Keratinocyte (primary cell): ENCODE data around the gene CPEB3. TPM values are rescaled to one million over a fixed set of nuclear protein-coding genes. Genes with fewer than 3 reads are reported as not detected.
A peak's percentile ranks its signal among the peaks of the same experiment; 100 is the strongest.

Experiments used
- DNase-seq: peaks from one replicate; pipeline ENCODE4 v3.0.0-alpha.2; 2011; ENCODE audit warnings: low read depth, missing footprints, low spot score
- FAIRE-seq: peaks from 2 replicates; lab custom pipeline; 2011; peaks lifted over from hg19 to GRCh38; lab: Jason Lieb, UNC
- H2AFZ ChIP-seq: 2 replicates; pipeline ENCODE4 v1.6.0; 2012; ENCODE audit warnings: low read length, control low read depth, inconsistent platforms; ENCODE audit not compliant: control insufficient read depth
- H3K27ac ChIP-seq: 2 replicates; pipeline ENCODE4 v1.5.1; 2011; ENCODE audit warnings: low read length; ENCODE audit not compliant: control insufficient read depth, insufficient read depth
- H3K27me3 ChIP-seq: 3 replicates; pipeline ENCODE4 v1.6.0; 2011; ENCODE audit warnings: low read length; ENCODE audit not compliant: control insufficient read depth, insufficient read depth; ENCODE audit errors: extremely low read depth
- H3K36me3 ChIP-seq, 2 experiments: 2 replicates in 1 of 2; 3 replicates in 1 of 2; pipeline ENCODE4 v1.5.1; 2011; ENCODE audit warnings: low read length in 2 of 2, mild to moderate bottlenecking in 1 of 2; ENCODE audit not compliant: control insufficient read depth in 2 of 2, insufficient read depth in 2 of 2; ENCODE audit errors: extremely low read depth in 1 of 2
- H3K4me1 ChIP-seq: 3 replicates; pipeline ENCODE4 v1.5.1; 2011; ENCODE audit warnings: low read length; ENCODE audit not compliant: control insufficient read depth, insufficient read depth; ENCODE audit errors: extremely low read depth
- H3K4me2 ChIP-seq: 3 replicates; pipeline ENCODE4 v1.6.0; 2011; ENCODE audit warnings: low read depth, low read length; ENCODE audit not compliant: control insufficient read depth, insufficient read depth; ENCODE audit errors: extremely low read depth
- H3K4me3 ChIP-seq, 3 experiments: fragments of 200-600 bp in 1 of 3; sonication (generic) in 1 of 3; 2 replicates in 2 of 3; 3 replicates in 1 of 3; pipeline ENCODE4 v1.5.1; 2011 to 2016; ENCODE audit warnings: low read length in 3 of 3, mild to moderate bottlenecking in 3 of 3, control low read depth in 2 of 3, inconsistent platforms in 1 of 3, low read depth in 1 of 3, mixed read lengths in 1 of 3, mixed run types in 1 of 3, moderate library complexity in 1 of 3; ENCODE audit not compliant: control insufficient read depth in 2 of 3, insufficient read depth in 2 of 3; ENCODE audit errors: extremely low read depth in 1 of 3
- H3K79me2 ChIP-seq: 2 replicates; pipeline ENCODE4 v1.6.0; 2012; ENCODE audit warnings: low read length; ENCODE audit not compliant: control insufficient read depth, insufficient read depth
- H3K9ac ChIP-seq: 3 replicates; pipeline ENCODE4 v1.6.0; 2011; ENCODE audit warnings: low read length; ENCODE audit not compliant: control insufficient read depth, insufficient read depth; ENCODE audit errors: extremely low read depth
- H3K9me1 ChIP-seq: 3 replicates; pipeline ENCODE4 v1.6.0; 2011; ENCODE audit warnings: low read length; ENCODE audit not compliant: control insufficient read depth, insufficient read depth; ENCODE audit errors: extremely low read depth
- H3K9me3 ChIP-seq: 2 replicates; pipeline ENCODE4 v1.5.1; 2012; ENCODE audit warnings: low read depth, low read length; ENCODE audit not compliant: control insufficient read depth
- H4K20me1 ChIP-seq: 3 replicates; pipeline ENCODE4 v1.6.0; 2011; ENCODE audit warnings: low read length; ENCODE audit not compliant: control insufficient read depth, insufficient read depth; ENCODE audit errors: extremely low read depth
- EZH2 ChIP-seq: IDR thresholded peaks from one replicate; pipeline ENCODE4 v1.6.1; 2012; ENCODE audit warnings: inconsistent platforms, mild to moderate bottlenecking, low read length, moderate library complexity
- dilution Hi-C: fragments of 300-500 bp; cut with MboI; formaldehyde crosslinking; loops from one replicate; pipeline ENCODE4 v1.7.0; 2020; ENCODE audit warnings: low sequenced_read_pairs; ENCODE audit not compliant: extremely low pct_ligation_motif_present
- polyA plus RNA-seq, 5 experiments: library from polyadenylated mRNA; depleted of rRNA in 3 of 5; stranded (reverse) in 3 of 5; stranded (forward) in 1 of 5; unstranded in 1 of 5; fragments of >200 nt; gene quantifications; 1 replicate in 1 of 5; 2 replicates in 3 of 5; 3 replicates in 1 of 5; pipeline versions ENCODE4 v1.2.1 to v1.2.3, GENCODE V29; 2011 to 2012; ENCODE audit warnings: missing spikeins in 2 of 5, low read depth in 1 of 5, low replicate concordance in 1 of 5
- TF ChIP-seq, protein P1 (sequence below), 3 experiments: IDR thresholded peaks in 1 of 3; conservative IDR thresholded peaks in 1 of 3; optimal IDR thresholded peaks in 1 of 3; 2 replicates in 2 of 3; 3 replicates in 1 of 3; pipeline versions ENCODE3 to v1.5.1; 2011; ENCODE audit warnings: low read length in 3 of 3, mild to moderate bottlenecking in 3 of 3, moderate library complexity in 2 of 3, control low read depth in 1 of 3, inconsistent platforms in 1 of 3; ENCODE audit not compliant: insufficient read depth in 2 of 3; ENCODE audit errors: extremely low read depth in 1 of 3

CPEB3 gene
- polyA plus RNA-seq, 1 donor (not counting 4 experiments of a cell fraction or from before 2014, with no cell fraction given), result 0.47 TPM

GRCh38 chr10:92091965-92092364 is 198.9 kb downstream of the CPEB3 start:
- no peak for FAIRE-seq

GRCh38 chr10:92087750-92088395 is 203.0 kb downstream of the CPEB3 start:
- Histone ChIP-seq H4K20me1 (no peaks in the 10 kb centered on the region), H3K9ac (no peak overlapping the region), H3K27ac (no peak overlapping the region), H3K4me2 (no peak overlapping the region), H3K4me1 (no peaks in the 10 kb centered on the region), H3K4me3 (no peak overlapping the region), H3K36me3 (no peaks in the 10 kb centered on the region), H2AFZ (no peak overlapping the region), H3K27me3 (no peaks in the 10 kb centered on the region), H3K9me3 (no peaks in the 10 kb centered on the region), H3K79me2 (no peaks in the 10 kb centered on the region), H3K9me1 (no peaks in the 10 kb centered on the region)
- DNase-seq (no peak), FAIRE-seq (peak; percentile 93)
- dilution Hi-C loops, result no loop called here
- TF ChIP-seq EZH2, result no peak
- TF ChIP-seq, protein P1, sequence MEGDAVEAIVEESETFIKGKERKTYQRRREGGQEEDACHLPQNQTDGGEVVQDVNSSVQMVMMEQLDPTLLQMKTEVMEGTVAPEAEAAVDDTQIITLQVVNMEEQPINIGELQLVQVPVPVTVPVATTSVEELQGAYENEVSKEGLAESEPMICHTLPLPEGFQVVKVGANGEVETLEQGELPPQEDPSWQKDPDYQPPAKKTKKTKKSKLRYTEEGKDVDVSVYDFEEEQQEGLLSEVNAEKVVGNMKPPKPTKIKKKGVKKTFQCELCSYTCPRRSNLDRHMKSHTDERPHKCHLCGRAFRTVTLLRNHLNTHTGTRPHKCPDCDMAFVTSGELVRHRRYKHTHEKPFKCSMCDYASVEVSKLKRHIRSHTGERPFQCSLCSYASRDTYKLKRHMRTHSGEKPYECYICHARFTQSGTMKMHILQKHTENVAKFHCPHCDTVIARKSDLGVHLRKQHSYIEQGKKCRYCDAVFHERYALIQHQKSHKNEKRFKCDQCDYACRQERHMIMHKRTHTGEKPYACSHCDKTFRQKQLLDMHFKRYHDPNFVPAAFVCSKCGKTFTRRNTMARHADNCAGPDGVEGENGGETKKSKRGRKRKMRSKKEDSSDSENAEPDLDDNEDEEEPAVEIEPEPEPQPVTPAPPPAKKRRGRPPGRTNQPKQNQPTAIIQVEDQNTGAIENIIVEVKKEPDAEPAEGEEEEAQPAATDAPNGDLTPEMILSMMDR (optimal IDR thresholded peaks at IDR 0.05 in 1 of 3, IDR thresholded peaks at IDR 0.05 in 1 of 3, conservative IDR thresholded peaks at IDR 0.05 in 1 of 3; ENCODE audit: extremely low read depth in 1 of 3, insufficient read depth in 2 of 3, low read length in 3 of 3), result peak; percentile 77 to 94 (median 85)

More at GRCh38 chr10:92091965-92092364, 198.9 kb downstream of the CPEB3 start:
- no peak overlapping the region for H2AFZ ChIP-seq
- H3K9me3 ChIP-seq, result no peaks in the 10 kb centered on the region
- H3K79me2 ChIP-seq, result no peaks in the 10 kb centered on the region
- H4K20me1 ChIP-seq, result no peaks in the 10 kb centered on the region
- no peak for TF ChIP-seq EZH2
- TF ChIP-seq, protein P1 (optimal IDR thresholded peaks at IDR 0.05 in 1 of 3, IDR thresholded peaks at IDR 0.05 in 1 of 3, conservative IDR thresholded peaks at IDR 0.05 in 1 of 3; ENCODE audit: extremely low read depth in 1 of 3, insufficient read depth in 2 of 3, low read length in 3 of 3), result no peak
- no peak overlapping the region for H3K27ac ChIP-seq
- H3K9ac ChIP-seq, result no peak overlapping the region
- H3K4me2 ChIP-seq, result no peak overlapping the region
- DNase-seq, result no peak
- H3K4me1 ChIP-seq, result no peaks in the 10 kb centered on the region
- H3K36me3 ChIP-seq, result no peaks in the 10 kb centered on the region
- no peaks in the 10 kb centered on the region for H3K27me3 ChIP-seq
- dilution Hi-C loops, result no loop called here
- no peaks in the 10 kb centered on the region for H3K9me1 ChIP-seq
- H3K4me3 ChIP-seq, result no peak overlapping the region
